Spleen (tissue), 13 donors: ENCODE results near the gene DISP2. TPM values are rescaled to one million over a fixed set of nuclear protein-coding genes. Genes with fewer than 3 reads are reported as not detected.

ENCODE experiments used
- DNase-seq: peaks from one replicate; pipeline ENCODE4 v3.0.0-alpha.2; 2020
- H3K27ac ChIP-seq, 8 donors: fragments of 200-600 bp; sonication (generic) in 7 of 8; 1 replicate in 4 of 8; 2 replicates in 4 of 8; pipeline versions ENCODE4 v1.5.0 to v1.8.0; 2016 to 2021; ENCODE audit warnings: inconsistent platforms in 4 of 8, mild to moderate bottlenecking in 4 of 8, moderate library complexity in 1 of 8
- H3K27me3 ChIP-seq, 7 donors: fragments of 200-600 bp; sonication (generic) in 6 of 7; replicated peaks in 1 of 7; 1 replicate in 4 of 7; 2 replicates in 3 of 7; pipeline versions ENCODE4 v1.5.0 to v1.8.0; 2016 to 2021; ENCODE audit warnings: inconsistent platforms in 3 of 7, mild to moderate bottlenecking in 1 of 7
- H3K36me3 ChIP-seq, 6 donors: fragments of 200-600 bp; sonication (generic) in 5 of 6; 1 replicate in 4 of 6; 2 replicates in 2 of 6; pipeline versions ENCODE4 v1.5.0 to v1.8.0; 2016 to 2021; ENCODE audit warnings: inconsistent platforms in 2 of 6
- H3K4me1 ChIP-seq, 6 donors: fragments of 200-600 bp; sonication (generic) in 5 of 6; 1 replicate in 3 of 6; 2 replicates in 3 of 6; pipeline versions ENCODE4 v1.5.0 to v1.8.0; 2016 to 2021; ENCODE audit warnings: inconsistent platforms in 3 of 6
- H3K4me3 ChIP-seq, 8 donors: fragments of 200-600 bp; sonication (generic) in 7 of 8; 1 replicate in 4 of 8; 2 replicates in 4 of 8; pipeline versions ENCODE4 v1.5.0 to v1.8.0; 2016 to 2021; ENCODE audit warnings: inconsistent platforms in 4 of 8, mild to moderate bottlenecking in 4 of 8, moderate library complexity in 2 of 8
- H3K9me3 ChIP-seq, 8 donors: fragments of 200-600 bp; sonication (generic) in 7 of 8; 1 replicate in 4 of 8; 2 replicates in 4 of 8; pipeline versions ENCODE4 v1.5.0 to v1.8.0; 2016 to 2021; ENCODE audit warnings: inconsistent platforms in 4 of 8
- CTCF ChIP-seq, 11 experiments: fragments of 200-600 bp in 7 of 11; fragments of 450-650 bp in 4 of 11; sonication (generic) in 4 of 11; IDR thresholded peaks in 8 of 11; conservative IDR thresholded peaks in 3 of 11; 1 replicate in 7 of 11; 2 replicates in 4 of 11; pipeline versions ENCODE4 v1.4.0 to v1.8.0; 2016 to 2021; ENCODE audit warnings: antibody characterized with exemption in 11 of 11, inconsistent platforms in 4 of 11, mild to moderate bottlenecking in 1 of 11
- POLR2A ChIP-seq, 3 donors: fragments of 450-650 bp; IDR thresholded peaks; one replicate each; pipeline ENCODE4 v1.5.1; 2017; ENCODE audit warnings: antibody characterized with exemption in 3 of 3, mild to moderate bottlenecking in 1 of 3
- POLR2AphosphoS5 ChIP-seq, 3 donors: sonication (generic); formaldehyde crosslinking; IDR thresholded peaks; one replicate each; pipeline ENCODE4 v1.5.1; 2017; ENCODE audit warnings: antibody characterized with exemption in 3 of 3
- WGBS, 5 donors: extraction: QIAGEN DNeasy Blood & Tissue Kit in 3 of 5; methylation state at CpG; one replicate each; pipeline versions ENCODE4 v1.1.5 to v1.1.7; 2013 to 2018; 5-methylcytosine and 5-hydroxymethylcytosine counted together
- intact Hi-C: fragments of 100-400 bp; cut with DNase I; formaldehyde crosslinking; loops from one replicate; pipeline ENCODE4 v1.15.0; 2023; ENCODE audit warnings: low total_unique reads
- long read RNA-seq, 2 donors: transcript quantifications; one replicate each; lab custom pipeline, GENCODE V29; 2026
- polyA plus RNA-seq, 3 donors: library from polyadenylated mRNA; stranded (reverse); fragments of 200-250 nt; gene quantifications; one replicate each; pipeline ENCODE4 v1.2.1, GENCODE V29; 2013
- total RNA-seq, 7 donors: library from RNA; depleted of rRNA in 3 of 7; stranded (reverse); fragments of >200 nt in 3 of 7; fragmentation: NEBNext Ultra II Directional in 4 of 7; extraction: Animal tissue kit (Norgen Biotek cat#: 25700) in 4 of 7; gene quantifications; one replicate each; pipeline versions ENCODE4 v1.1.0 to v1.2.1, GENCODE V29; 2016 to 2021
- donor health status: healthy with polysubstance abuse.
- donor health status: DM: no; HTN: no; CAD: no; lungs with moderate emphysema.
- donor health status: DM: no; HTN: no; CAD: no.
- donor health status: Bipolar disorder and iron deficiency.
- donor health status: healthy.
- donor health status: DM: no; HTN: no; CAD: no.
- donor health status: DM: yes; HTN: yes; CAD: no.

DISP2 gene
- total RNA-seq (1 to 10 TPM in 2 of 7 donors, under 1 TPM in 4, not detected in 1; 0.05 to 3.0 (median 0.45) TPM), polyA plus RNA-seq (under 1 TPM; 0.47 to 0.63 (median 0.54) TPM)
- long read RNA-seq, donor 1 = 0 reads
- long read RNA-seq, donor 2 = 0 reads

GRCh38 chr15:40357723-40358470 lies at the start of gene DISP2:
Gene DISP2, plus strand, starts transcription at chr15:40358219. Its CDS starts 103 bp downstream, at chr15:40358322.
- Histone ChIP-seq H3K4me3 (peak within 1 kb of the TSS; percentile 43 to 78 (median 66)), H3K9me3 (no peaks in the 10 kb centered on the region), H3K27me3 (peaks cover 0 to 9% (median 0%) of the 10 kb centered on the region in 7 donors), H3K27ac (peak within 1 kb of the TSS in 1 of 8 donors; percentile 14), H3K4me1 (peaks cover 3 to 27% (median 16%) of the 10 kb centered on the region in 6 donors), H3K36me3 (peaks cover 0 to 5% (median 0%) of the 10 kb centered on the region in 6 donors)
- peak in 2 of 3 donors; percentile 23 to 44 for TF ChIP-seq POLR2AphosphoS5 (IDR thresholded peaks at IDR 0.05)
- no peak for TF ChIP-seq POLR2A (IDR thresholded peaks at IDR 0.05)
- peak in 1 of 11 experiments; percentile 10 for TF ChIP-seq CTCF (IDR thresholded peaks at IDR 0.05 in 8 of 11, conservative IDR thresholded peaks at IDR 0.05 in 3 of 11)
- DNase-seq = peak; percentile 97
- intact Hi-C loops = no loop called here
- 3 to 16% (median 5%) methylated on average over 16 to 82 of the region's 82 CpGs for WGBS, 5 donors

GRCh38 chr15:40309344-40309862 lies 48.6 kb upstream of the DISP2 start:
- TF ChIP-seq POLR2AphosphoS5 (IDR thresholded peaks at IDR 0.05) = no peak
- TF ChIP-seq CTCF (IDR thresholded peaks at IDR 0.05 in 8 of 11, conservative IDR thresholded peaks at IDR 0.05 in 3 of 11) = no peak
- TF ChIP-seq POLR2A (IDR thresholded peaks at IDR 0.05) = no peak
- Histone ChIP-seq H3K4me1 (peaks cover 13 to 81% (median 56%) of the 10 kb centered on the region in 6 donors), H3K27me3 (no peaks in the 10 kb centered on the region), H3K27ac (peak overlapping the region; percentile 86 to 98 (median 93)), H3K4me3 (peak overlapping the region in 3 of 8 donors; percentile 54 to 81 (median 63)), H3K36me3 (peaks cover 0 to 7% (median 0%) of the 10 kb centered on the region in 6 donors), H3K9me3 (no peaks in the 10 kb centered on the region)
- intact Hi-C loops = no loop called here
- WGBS, 5 donors = 53 to 68% (median 66%) methylated on average over 8 of the region's 8 CpGs
- DNase-seq = peak; percentile 75

- H3K36me3 ChIP-seq = peaks cover 0 to 5% (median 0%) of the 10 kb centered on the region in 6 donors
- DNase-seq = peak; percentile 91
- peaks cover 13 to 77% (median 55%) of the 10 kb centered on the region in 6 donors for H3K4me1 ChIP-seq
- no peaks in the 10 kb centered on the region for H3K9me3 ChIP-seq
- intact Hi-C loops = no loop called here
- TF ChIP-seq POLR2A (IDR thresholded peaks at IDR 0.05) (no peak), POLR2AphosphoS5 (IDR thresholded peaks at IDR 0.05) (peak in 1 of 3 donors; percentile 31), CTCF (IDR thresholded peaks at IDR 0.05 in 8 of 11, conservative IDR thresholded peaks at IDR 0.05 in 3 of 11) (peak; percentile 61 to 90 (median 75))
- no peak overlapping the region for H3K4me3 ChIP-seq
- peak overlapping the region in 1 of 8 donors; percentile 98 for H3K27ac ChIP-seq
- WGBS, 5 donors = 21 to 40% (median 28%) methylated on average over 4 of the region's 4 CpGs
- H3K27me3 ChIP-seq = no peaks in the 10 kb centered on the region
Measured at GRCh38 chr15:40310001-40310959, 47.7 kb upstream of the DISP2 start.
